Measurements from ENCODE around the gene CA5A. TPM values are rescaled to one million over a fixed set of nuclear protein-coding genes. Genes with fewer than 3 reads are reported as not detected.
"Not testable (repeated sequence)": the region's sequence is repeated elsewhere in the genome, so short reads cannot be mapped to it uniquely, and the experiment has no call there.

Gene CA5A
- total RNA-seq, 1 experiment from 2014 or later = not detected

GRCh38 chr16:87868254-87869029 lies 67.9 kb downstream of the CA5A start:
- not testable (repeated sequence) for H3K9me3 ChIP-seq (replicated peaks); DNase-seq; H3K36me3 ChIP-seq; H3K27me3 ChIP-seq; H3K27ac ChIP-seq; H3K4me1 ChIP-seq
- peak overlapping the region; percentile 69 for H3K4me3 ChIP-seq

- H3K4me3 ChIP-seq; H3K36me3 ChIP-seq; H3K9me3 ChIP-seq (replicated peaks); DNase-seq; H3K27ac ChIP-seq; H3K27me3 ChIP-seq: not testable (repeated sequence)
- peaks cover 11% of the 10 kb centered on the region for H3K4me1 ChIP-seq
Observed at GRCh38 chr16:87865902-87866555, 70.3 kb downstream of the CA5A start.

- Histone ChIP-seq H3K27me3 (no peaks in the 10 kb centered on the region), H3K36me3 (no peaks in the 10 kb centered on the region), H3K9me3 (replicated peaks) (no peaks in the 10 kb centered on the region), H3K4me3 (no peak overlapping the region), H3K27ac (no peak overlapping the region), H3K4me1 (peaks cover 8% of the 10 kb centered on the region; the same call in 1 of the 2 replicates)
- DNase-seq = no peak
Observed at GRCh38 chr16:87864331-87864989, 71.9 kb downstream of the CA5A start.

GRCh38 chr16:87863327-87863635 lies 73.0 kb downstream of the CA5A start:
- H3K4me3 ChIP-seq; H3K27me3 ChIP-seq; DNase-seq; H3K4me1 ChIP-seq; H3K36me3 ChIP-seq; H3K9me3 ChIP-seq (replicated peaks); H3K27ac ChIP-seq: not testable (repeated sequence)

GRCh38 chr16:87862597-87863326 lies 73.6 kb downstream of the CA5A start:
- not testable (repeated sequence) for H3K9me3 ChIP-seq (replicated peaks); H3K36me3 ChIP-seq; H3K27ac ChIP-seq; H3K4me1 ChIP-seq; H3K4me3 ChIP-seq; DNase-seq; H3K27me3 ChIP-seq

GRCh38 chr16:87861300-87862099 lies 74.8 kb downstream of the CA5A start:
- not testable (repeated sequence) for H3K36me3 ChIP-seq; H3K4me1 ChIP-seq; H3K4me3 ChIP-seq; H3K9me3 ChIP-seq (replicated peaks); H3K27me3 ChIP-seq; DNase-seq
- H3K27ac ChIP-seq = peak overlapping the region; percentile 60

GRCh38 chr16:87860553-87861299 lies 75.6 kb downstream of the CA5A start:
- DNase-seq = peak; percentile 93 to 96
- no peaks in the 10 kb centered on the region for H3K9me3 ChIP-seq (replicated peaks)
- no peaks in the 10 kb centered on the region for H3K27me3 ChIP-seq
- H3K4me1 ChIP-seq = peaks cover 17% of the 10 kb centered on the region
- H3K4me3 ChIP-seq = peak overlapping the region; percentile 51
- peak overlapping the region; percentile 60 for H3K27ac ChIP-seq
- no peaks in the 10 kb centered on the region for H3K36me3 ChIP-seq

- Histone ChIP-seq H3K27ac (peak overlapping the region; percentile 60), H3K4me3 (peak overlapping the region; percentile 51), H3K4me1 (peaks cover 35% of the 10 kb centered on the region)
- H3K27me3 ChIP-seq; H3K9me3 ChIP-seq (replicated peaks); H3K36me3 ChIP-seq: not testable (repeated sequence)
- DNase-seq = peak; percentile 89 to 90
Observed at GRCh38 chr16:87858151-87858993, 78.0 kb downstream of the CA5A start.

GRCh38 chr16:87856791-87857228 lies 79.5 kb downstream of the CA5A start:
- Histone ChIP-seq H3K36me3 (no peaks in the 10 kb centered on the region), H3K9me3 (replicated peaks) (no peaks in the 10 kb centered on the region), H3K4me3 (no peak overlapping the region), H3K27ac (no peak overlapping the region; the same call in 1 of the 2 replicates), H3K27me3 (no peaks in the 10 kb centered on the region), H3K4me1 (peaks cover 50% of the 10 kb centered on the region)
- DNase-seq = no peak

GRCh38 chr16:87855852-87856715 lies 80.2 kb downstream of the CA5A start:
- Histone ChIP-seq H3K4me1 (peaks cover 50% of the 10 kb centered on the region), H3K36me3 (peaks cover 5% of the 10 kb centered on the region), H3K4me3 (no peak overlapping the region), H3K27ac (peak overlapping the region; percentile 17; the same call in 1 of the 2 replicates), H3K9me3 (replicated peaks) (no peaks in the 10 kb centered on the region), H3K27me3 (no peaks in the 10 kb centered on the region)
- DNase-seq = peak in 1 of 2 experiments; percentile 43

- H3K4me1 ChIP-seq = peaks cover 60% of the 10 kb centered on the region
- peaks cover 15% of the 10 kb centered on the region for H3K36me3 ChIP-seq
- no peaks in the 10 kb centered on the region for H3K9me3 ChIP-seq (replicated peaks)
- peak overlapping the region; percentile 93 for H3K27ac ChIP-seq
- DNase-seq = peak in 1 of 2 experiments; percentile 2
- no peak overlapping the region for H3K4me3 ChIP-seq
- no peaks in the 10 kb centered on the region for H3K27me3 ChIP-seq
Observed at GRCh38 chr16:87854907-87855683, 81.2 kb downstream of the CA5A start.
